Loucy (cell line): ENCODE measurements around the gene TK1.

ENCODE experiments used
- H2AFZ ChIP-seq: fragments of 200-600 bp; sonication (generic); 2 replicates; pipeline ENCODE4 v1.6.0; 2016; ENCODE audit warnings: antibody characterized with exemption, mild to moderate bottlenecking, low read length, moderate library complexity
- H3F3A ChIP-seq: fragments of 200-600 bp; 2 replicates; pipeline ENCODE4 v1.6.0; 2016; ENCODE audit warnings: antibody characterized with exemption, low read depth, mild to moderate bottlenecking
- H3K27me3 ChIP-seq: fragments of 200-600 bp; sonication (generic); 2 replicates; pipeline ENCODE4 v1.6.1; 2014; ENCODE audit warnings: low read length, mild to moderate bottlenecking; ENCODE audit not compliant: insufficient read depth, poor library complexity, severe bottlenecking
- H3K36me3 ChIP-seq: fragments of 200-600 bp; sonication (generic); 2 replicates; pipeline ENCODE4 v1.6.1; 2016; ENCODE audit warnings: low read length; ENCODE audit not compliant: insufficient read depth
- H3K4me1 ChIP-seq: fragments of 200-600 bp; sonication (generic); 2 replicates; pipeline ENCODE4 v1.5.1; 2014; ENCODE audit warnings: low read length, mild to moderate bottlenecking; ENCODE audit not compliant: insufficient read depth, poor library complexity, severe bottlenecking
- H3K4me2 ChIP-seq: fragments of 200-600 bp; sonication (generic); 2 replicates; pipeline ENCODE4 v1.6.0; 2014; ENCODE audit warnings: antibody characterized with exemption, low read length, low read depth, mild to moderate bottlenecking; ENCODE audit not compliant: poor library complexity, severe bottlenecking
- H3K4me3 ChIP-seq: fragments of 200-600 bp; sonication (generic); 2 replicates; pipeline ENCODE4 v1.5.1; 2014; ENCODE audit warnings: low read length, mild to moderate bottlenecking, mixed read lengths; ENCODE audit not compliant: poor library complexity, severe bottlenecking
- H3K79me2 ChIP-seq: fragments of 200-600 bp; sonication (generic); 2 replicates; pipeline ENCODE4 v1.6.1; 2014; ENCODE audit warnings: low read length; ENCODE audit not compliant: insufficient read depth
- H3K9ac ChIP-seq: fragments of 200-600 bp; sonication (generic); 2 replicates; pipeline ENCODE4 v1.6.0; 2014; ENCODE audit warnings: mild to moderate bottlenecking, low read depth, low read length, moderate library complexity; ENCODE audit not compliant: poor library complexity, severe bottlenecking
- H3K9me2 ChIP-seq: fragments of 200-600 bp; sonication (generic); replicated peaks from 2 replicates; pipeline ENCODE4 v1.6.1; 2016; ENCODE audit warnings: low read depth, low read length, mixed read lengths
- H3K9me3 ChIP-seq: fragments of 200-600 bp; sonication (generic); 2 replicates; pipeline ENCODE4 v1.6.1; 2014; ENCODE audit warnings: mild to moderate bottlenecking, antibody characterized with exemption, low read length, low read depth; ENCODE audit not compliant: insufficient read depth
- H4K20me1 ChIP-seq: fragments of 200-600 bp; sonication (generic); 2 replicates; pipeline ENCODE4 v1.6.0; 2014; ENCODE audit warnings: antibody characterized with exemption, low read length, mild to moderate bottlenecking; ENCODE audit not compliant: insufficient read depth, poor library complexity, severe bottlenecking
- EZH2phosphoT487 ChIP-seq: fragments of 200-600 bp; IDR thresholded peaks from 2 replicates; pipeline ENCODE4 v1.6.1; 2018; ENCODE audit warnings: antibody characterized with exemption, mild to moderate bottlenecking, moderate library complexity, borderline replicate concordance
- TF ChIP-seq, protein P1 (sequence below): fragments of 200-600 bp; sonication (generic); conservative IDR thresholded peaks from 2 replicates; pipeline ENCODE4 v1.5.1; 2014; ENCODE audit warnings: mild to moderate bottlenecking, antibody characterized with exemption, low read length

TK1 gene

DNA sequence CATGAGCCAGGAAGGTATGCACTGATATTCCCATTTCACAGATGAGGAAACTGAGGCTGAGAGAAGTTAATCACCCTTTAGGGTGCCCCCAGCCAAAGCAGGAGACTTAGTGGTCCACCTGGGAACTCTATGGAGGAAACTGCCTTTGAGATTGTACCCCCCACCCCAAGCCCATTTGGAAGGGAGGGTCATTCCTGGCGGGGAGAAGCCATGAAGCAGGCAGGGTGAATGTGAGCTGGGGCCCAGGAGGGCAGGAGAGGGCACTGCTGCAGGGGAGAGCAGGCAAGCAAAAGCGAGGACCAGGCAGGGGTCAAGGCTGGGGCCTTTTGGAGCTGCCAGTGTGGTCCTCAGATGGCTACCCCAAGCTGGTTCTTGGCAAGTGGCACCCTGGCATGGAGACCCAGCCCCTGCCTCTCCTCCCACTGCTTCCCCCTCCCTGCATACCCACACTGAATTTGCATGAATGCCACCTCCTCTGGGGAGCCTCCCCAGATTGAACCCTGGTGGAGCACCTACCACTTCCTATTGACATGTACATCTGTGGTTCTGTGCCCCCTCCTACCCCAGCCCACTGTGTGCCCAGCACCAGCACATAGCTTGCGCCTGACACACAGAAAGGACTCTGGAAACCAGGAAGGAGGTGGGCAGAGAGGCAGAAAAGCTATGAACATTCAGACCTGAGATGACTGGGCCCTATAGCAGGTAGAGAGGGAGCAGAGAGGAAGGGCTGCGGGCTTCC lies 57.3 kb downstream of the TK1 start:
- Histone ChIP-seq H3K9me3 (no peaks in the 10 kb centered on the region), H3F3A (peaks cover 13% of the 10 kb centered on the region; the same call in 1 of the 2 replicates), H3K36me3 (peaks cover 20% of the 10 kb centered on the region; the same call in 1 of the 2 replicates), H3K27me3 (peaks cover 8% of the 10 kb centered on the region), H3K79me2 (peaks cover 93% of the 10 kb centered on the region), H2AFZ (no peak overlapping the region), H3K9ac (peak overlapping the region; percentile 99), H3K4me1 (peaks cover 59% of the 10 kb centered on the region), H4K20me1 (peaks cover 44% of the 10 kb centered on the region), H3K9me2 (no peaks in the 10 kb centered on the region), H3K4me3 (peak overlapping the region; percentile 91), H3K4me2 (peak overlapping the region; percentile 81)
- no peak for TF ChIP-seq EZH2phosphoT487
- TF ChIP-seq, protein P1, sequence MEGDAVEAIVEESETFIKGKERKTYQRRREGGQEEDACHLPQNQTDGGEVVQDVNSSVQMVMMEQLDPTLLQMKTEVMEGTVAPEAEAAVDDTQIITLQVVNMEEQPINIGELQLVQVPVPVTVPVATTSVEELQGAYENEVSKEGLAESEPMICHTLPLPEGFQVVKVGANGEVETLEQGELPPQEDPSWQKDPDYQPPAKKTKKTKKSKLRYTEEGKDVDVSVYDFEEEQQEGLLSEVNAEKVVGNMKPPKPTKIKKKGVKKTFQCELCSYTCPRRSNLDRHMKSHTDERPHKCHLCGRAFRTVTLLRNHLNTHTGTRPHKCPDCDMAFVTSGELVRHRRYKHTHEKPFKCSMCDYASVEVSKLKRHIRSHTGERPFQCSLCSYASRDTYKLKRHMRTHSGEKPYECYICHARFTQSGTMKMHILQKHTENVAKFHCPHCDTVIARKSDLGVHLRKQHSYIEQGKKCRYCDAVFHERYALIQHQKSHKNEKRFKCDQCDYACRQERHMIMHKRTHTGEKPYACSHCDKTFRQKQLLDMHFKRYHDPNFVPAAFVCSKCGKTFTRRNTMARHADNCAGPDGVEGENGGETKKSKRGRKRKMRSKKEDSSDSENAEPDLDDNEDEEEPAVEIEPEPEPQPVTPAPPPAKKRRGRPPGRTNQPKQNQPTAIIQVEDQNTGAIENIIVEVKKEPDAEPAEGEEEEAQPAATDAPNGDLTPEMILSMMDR, result no peak

GRCh38 chr17:78128551-78129350 lies 58.1 kb downstream of the TK1 start, which contains the start of gene TMC6:
TMC6 (minus strand) TSS chr17:78128755; CDS start chr17:78126832, 1,923 bp downstream.
- Histone ChIP-seq H3K9me3 (no peaks in the 10 kb centered on the region), H3K9ac (peak within 1 kb of the TSS; percentile 99), H3F3A (peaks cover 13% of the 10 kb centered on the region; the same call in 1 of the 2 replicates), H4K20me1 (peaks cover 37% of the 10 kb centered on the region), H3K4me2 (peak within 1 kb of the TSS; percentile 81), H3K79me2 (peaks cover 93% of the 10 kb centered on the region), H2AFZ (peak within 1 kb of the TSS; percentile 69), H3K4me3 (peak within 1 kb of the TSS; percentile 91), H3K36me3 (peaks cover 21% of the 10 kb centered on the region; the same call in 1 of the 2 replicates), H3K27me3 (peaks cover 8% of the 10 kb centered on the region), H3K9me2 (no peaks in the 10 kb centered on the region), H3K4me1 (peaks cover 53% of the 10 kb centered on the region)
- TF ChIP-seq, protein P1, result no peak
- TF ChIP-seq EZH2phosphoT487, result no peak

- H3K4me3 ChIP-seq, result peak overlapping the region; percentile 91
- peaks cover 13% of the 10 kb centered on the region; the same call in 1 of the 2 replicates for H3F3A ChIP-seq
- H3K27me3 ChIP-seq, result peaks cover 8% of the 10 kb centered on the region
- H3K9ac ChIP-seq, result peak overlapping the region; percentile 99
- no peaks in the 10 kb centered on the region for H3K9me3 ChIP-seq
- TF ChIP-seq, protein P1, result no peak
- no peak for TF ChIP-seq EZH2phosphoT487
- peaks cover 29% of the 10 kb centered on the region for H4K20me1 ChIP-seq
- H3K4me2 ChIP-seq, result peak overlapping the region; percentile 81
- H2AFZ ChIP-seq, result peak overlapping the region; percentile 69
- H3K36me3 ChIP-seq, result peaks cover 22% of the 10 kb centered on the region; the same call in 1 of the 2 replicates
- peaks cover 93% of the 10 kb centered on the region for H3K79me2 ChIP-seq
- H3K9me2 ChIP-seq, result no peaks in the 10 kb centered on the region
- peaks cover 50% of the 10 kb centered on the region for H3K4me1 ChIP-seq
Observed at GRCh38 chr17:78127888-78128550, 58.8 kb downstream of the TK1 start.
